Subcutaneous abdominal adipose tissue (tissue), 5 donors: ENCODE measurements around the gene ENPEP.
"Not testable (repeated sequence)": the region's sequence is repeated elsewhere in the genome, so short reads cannot be mapped to it uniquely, and the experiment has no call there.

Experiments used
- H3K27ac ChIP-seq: one replicate; pipeline ENCODE4 v1.7.0; 2013; ENCODE audit warnings: low read depth, mild to moderate bottlenecking, inconsistent platforms, low read length, moderate library complexity
- H3K27me3 ChIP-seq, 5 donors: one replicate each; pipeline ENCODE4 v1.7.0; 2013; ENCODE audit warnings: low read length in 5 of 5, inconsistent platforms in 1 of 5; ENCODE audit not compliant: control insufficient read depth in 5 of 5, insufficient read depth in 4 of 5
- H3K36me3 ChIP-seq, 5 donors: one replicate each; pipeline ENCODE4 v1.7.0; 2013; ENCODE audit warnings: low read length in 5 of 5; ENCODE audit not compliant: control insufficient read depth in 5 of 5, insufficient read depth in 5 of 5
- H3K4me1 ChIP-seq, 5 donors: one replicate each; pipeline ENCODE4 v1.7.0; 2013; ENCODE audit warnings: low read length in 5 of 5, mild to moderate bottlenecking in 3 of 5, moderate library complexity in 1 of 5; ENCODE audit not compliant: control insufficient read depth in 5 of 5, insufficient read depth in 5 of 5
- H3K4me3 ChIP-seq, 5 donors: one replicate each; pipeline ENCODE4 v1.7.0; 2013; ENCODE audit warnings: low read length in 5 of 5, low read depth in 1 of 5
- H3K9ac ChIP-seq, 5 donors: one replicate each; pipeline ENCODE4 v1.7.0; 2013; ENCODE audit warnings: low read length in 5 of 5, mild to moderate bottlenecking in 4 of 5, moderate library complexity in 3 of 5
- H3K9me3 ChIP-seq, 5 donors: one replicate each; pipeline ENCODE4 v1.7.0; 2013; ENCODE audit warnings: low read length in 5 of 5; ENCODE audit not compliant: control insufficient read depth in 5 of 5
- donor health status: healthy.
- donor health status: healthy.
- donor health status: healthy.
- donor health status: healthy.
- donor health status: healthy.

ENPEP gene

GRCh38 chr4:110484767-110485166 is 8.8 kb downstream of the ENPEP start:
- Histone ChIP-seq H3K9me3 (no peaks in the 10 kb centered on the region), H3K27ac (no peak overlapping the region), H3K9ac (no peak overlapping the region), H3K36me3 (no peaks in the 10 kb centered on the region), H3K4me1 (peaks cover 0 to 7% (median 3%) of the 10 kb centered on the region in 5 donors), H3K4me3 (no peak overlapping the region), H3K27me3 (peaks cover 0 to 2% (median 0%) of the 10 kb centered on the region in 5 donors)

- Histone ChIP-seq H3K9me3 (no peaks in the 10 kb centered on the region), H3K27me3 (peaks cover 0 to 2% (median 0%) of the 10 kb centered on the region in 5 donors), H3K4me3 (no peak overlapping the region), H3K9ac (no peak overlapping the region), H3K36me3 (no peaks in the 10 kb centered on the region), H3K4me1 (peaks cover 0 to 7% (median 3%) of the 10 kb centered on the region in 5 donors), H3K27ac (no peak overlapping the region)
Observed at GRCh38 chr4:110485452-110485851, 9.5 kb downstream of the ENPEP start.

- Histone ChIP-seq H3K4me3 (peak overlapping the region in 1 of 5 donors; percentile 2), H3K4me1 (peaks cover 0 to 7% (median 3%) of the 10 kb centered on the region in 5 donors), H3K27ac (no peak overlapping the region), H3K27me3 (peaks cover 0 to 2% (median 0%) of the 10 kb centered on the region in 5 donors), H3K36me3 (no peaks in the 10 kb centered on the region), H3K9me3 (no peaks in the 10 kb centered on the region), H3K9ac (no peak overlapping the region)
Observed at GRCh38 chr4:110486256-110486655, 10.3 kb downstream of the ENPEP start.

GRCh38 chr4:110486850-110487249 is 10.9 kb downstream of the ENPEP start:
- not testable (repeated sequence) for H3K4me3 ChIP-seq, H3K9ac ChIP-seq

GRCh38 chr4:110487873-110488272 is 11.9 kb downstream of the ENPEP start:
- H3K9me3 ChIP-seq, result no peaks in the 10 kb centered on the region
- H3K4me3 ChIP-seq, result no peak overlapping the region
- no peak overlapping the region for H3K9ac ChIP-seq
- H3K27me3 ChIP-seq, result no peaks in the 10 kb centered on the region
- H3K36me3 ChIP-seq, result no peaks in the 10 kb centered on the region
- no peak overlapping the region for H3K27ac ChIP-seq
- peaks cover 0 to 7% (median 3%) of the 10 kb centered on the region in 5 donors for H3K4me1 ChIP-seq

More at GRCh38 chr4:110486850-110487249, 10.9 kb downstream of the ENPEP start:
- H3K4me1 ChIP-seq, H3K27me3 ChIP-seq, H3K36me3 ChIP-seq, H3K27ac ChIP-seq, H3K9me3 ChIP-seq: not testable (repeated sequence)

GRCh38 chr4:110489901-110490508 is 14.1 kb downstream of the ENPEP start:
- Histone ChIP-seq H3K4me3 (no peak overlapping the region), H3K4me1 (peaks cover 0 to 7% (median 3%) of the 10 kb centered on the region in 5 donors), H3K27ac (no peak overlapping the region), H3K27me3 (no peaks in the 10 kb centered on the region), H3K9me3 (no peaks in the 10 kb centered on the region), H3K9ac (no peak overlapping the region), H3K36me3 (no peaks in the 10 kb centered on the region)

GRCh38 chr4:110492522-110492921 is 16.6 kb downstream of the ENPEP start:
- H3K9ac ChIP-seq, result no peak overlapping the region
- H3K36me3 ChIP-seq, result no peaks in the 10 kb centered on the region
- peaks cover 0 to 7% (median 3%) of the 10 kb centered on the region in 5 donors for H3K4me1 ChIP-seq
- H3K27me3 ChIP-seq, result no peaks in the 10 kb centered on the region
- H3K27ac ChIP-seq, result no peak overlapping the region
- H3K9me3 ChIP-seq, result no peaks in the 10 kb centered on the region
- H3K4me3 ChIP-seq, result no peak overlapping the region

GRCh38 chr4:110493520-110493919 is 17.6 kb downstream of the ENPEP start:
- Histone ChIP-seq H3K9ac (no peak overlapping the region), H3K4me1 (peaks cover 0 to under 1% (median 0%) of the 10 kb centered on the region in 5 donors), H3K27me3 (no peaks in the 10 kb centered on the region), H3K4me3 (no peak overlapping the region), H3K9me3 (no peaks in the 10 kb centered on the region), H3K36me3 (no peaks in the 10 kb centered on the region), H3K27ac (no peak overlapping the region)

GRCh38 chr4:110498420-110498819 is 22.5 kb downstream of the ENPEP start:
- Histone ChIP-seq H3K9me3 (no peaks in the 10 kb centered on the region), H3K4me1 (peaks cover 0 to under 1% (median 0%) of the 10 kb centered on the region in 5 donors), H3K9ac (no peak overlapping the region), H3K27me3 (no peaks in the 10 kb centered on the region), H3K27ac (no peak overlapping the region), H3K4me3 (no peak overlapping the region), H3K36me3 (no peaks in the 10 kb centered on the region)

GRCh38 chr4:110499126-110499525 is 23.2 kb downstream of the ENPEP start:
- H3K27me3 ChIP-seq, result no peaks in the 10 kb centered on the region
- H3K27ac ChIP-seq, result no peak overlapping the region
- no peak overlapping the region for H3K4me3 ChIP-seq
- peaks cover 0 to 7% (median 0%) of the 10 kb centered on the region in 5 donors for H3K4me1 ChIP-seq
- H3K9me3 ChIP-seq, result no peaks in the 10 kb centered on the region
- no peaks in the 10 kb centered on the region for H3K36me3 ChIP-seq
- H3K9ac ChIP-seq, result no peak overlapping the region
